Measurements from ENCODE around the gene CNIH4. TPM values are rescaled to one million over a fixed set of nuclear protein-coding genes. Genes with fewer than 3 reads are reported as not detected.
A peak's percentile ranks its signal among the peaks of the same experiment; 100 is the strongest.
"Not testable (repeated sequence)": the region's sequence is repeated elsewhere in the genome, so short reads cannot be mapped to it uniquely, and the experiment has no call there.

CNIH4 gene
- polyA plus RNA-seq, 1 experiment, result 53.7 TPM

DNA sequence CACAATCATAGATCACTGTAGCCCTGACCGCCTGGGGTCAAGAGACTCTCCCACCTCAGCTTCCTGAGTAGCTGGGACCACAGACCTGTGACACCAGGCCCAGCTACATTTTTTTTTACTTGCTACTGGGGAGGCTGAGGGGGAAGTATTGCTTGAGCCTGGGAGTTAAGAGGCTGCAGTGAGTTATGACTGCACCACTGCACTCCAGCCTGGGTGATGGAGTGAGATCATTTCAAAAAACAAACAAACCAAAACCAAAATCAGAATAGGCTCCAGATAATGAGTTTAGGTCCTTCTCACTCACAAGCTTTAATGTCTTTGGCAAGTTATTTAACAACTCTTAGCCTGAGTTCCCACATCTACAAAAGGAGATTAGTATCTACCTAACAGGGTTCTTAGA lies 55.1 kb downstream of the CNIH4 start:
- no peak overlapping the region for H3K4me3 ChIP-seq (ENCODE audit: low read depth, low read length)
- no peaks in the 10 kb centered on the region for H3K27me3 ChIP-seq (ENCODE audit: control insufficient read depth, insufficient read depth, low read length)
- CTCF ChIA-PET, result interaction anchor here (0.7 to 1.3 kb wide), 2 partner anchors 14 to 43 kb away, joined by 3 read pairs; no protein-coding TSS in a partner anchor
- no peak overlapping the region for H3K27ac ChIP-seq (ENCODE audit: low read depth, low read length)
- DNase-seq (ENCODE audit: low read depth, low spot score), result no peak
- POLR2A ChIA-PET, result no interaction called here
- H3K9me3 ChIP-seq (ENCODE audit: control insufficient read depth, insufficient read depth, low read length), result no peaks in the 10 kb centered on the region
- TF ChIP-seq, protein P1, sequence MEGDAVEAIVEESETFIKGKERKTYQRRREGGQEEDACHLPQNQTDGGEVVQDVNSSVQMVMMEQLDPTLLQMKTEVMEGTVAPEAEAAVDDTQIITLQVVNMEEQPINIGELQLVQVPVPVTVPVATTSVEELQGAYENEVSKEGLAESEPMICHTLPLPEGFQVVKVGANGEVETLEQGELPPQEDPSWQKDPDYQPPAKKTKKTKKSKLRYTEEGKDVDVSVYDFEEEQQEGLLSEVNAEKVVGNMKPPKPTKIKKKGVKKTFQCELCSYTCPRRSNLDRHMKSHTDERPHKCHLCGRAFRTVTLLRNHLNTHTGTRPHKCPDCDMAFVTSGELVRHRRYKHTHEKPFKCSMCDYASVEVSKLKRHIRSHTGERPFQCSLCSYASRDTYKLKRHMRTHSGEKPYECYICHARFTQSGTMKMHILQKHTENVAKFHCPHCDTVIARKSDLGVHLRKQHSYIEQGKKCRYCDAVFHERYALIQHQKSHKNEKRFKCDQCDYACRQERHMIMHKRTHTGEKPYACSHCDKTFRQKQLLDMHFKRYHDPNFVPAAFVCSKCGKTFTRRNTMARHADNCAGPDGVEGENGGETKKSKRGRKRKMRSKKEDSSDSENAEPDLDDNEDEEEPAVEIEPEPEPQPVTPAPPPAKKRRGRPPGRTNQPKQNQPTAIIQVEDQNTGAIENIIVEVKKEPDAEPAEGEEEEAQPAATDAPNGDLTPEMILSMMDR (IDR thresholded peaks at IDR 0.05; ENCODE audit: low read depth, low read length), result no peak

DNA sequence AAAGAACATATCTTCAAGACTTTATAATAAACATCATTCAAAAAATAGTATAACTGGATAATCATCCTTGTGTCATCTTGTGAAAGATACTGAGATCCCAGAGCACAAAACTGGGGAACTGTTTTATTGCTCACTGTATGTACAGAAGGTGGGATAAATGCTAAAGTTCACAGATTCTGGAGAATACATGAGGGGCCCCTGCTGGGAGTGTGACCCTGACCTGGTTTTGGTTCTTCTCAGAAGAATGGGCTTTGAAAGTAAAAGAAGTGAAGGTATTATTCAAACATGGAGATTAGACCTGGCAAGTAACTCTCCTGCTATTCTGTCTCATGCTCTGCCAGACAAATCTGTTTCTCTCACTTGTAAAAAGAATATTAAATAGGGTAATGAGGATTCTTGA lies 63.4 kb downstream of the CNIH4 start:
- DNase-seq (ENCODE audit: low read depth, low spot score), result no peak
- Histone ChIP-seq H3K27ac (ENCODE audit: low read depth, low read length) (no peak overlapping the region), H3K4me3 (ENCODE audit: low read depth, low read length) (no peak overlapping the region), H3K9me3 (ENCODE audit: control insufficient read depth, insufficient read depth, low read length) (no peaks in the 10 kb centered on the region), H3K27me3 (ENCODE audit: control insufficient read depth, insufficient read depth, low read length) (no peaks in the 10 kb centered on the region)
- TF ChIP-seq, protein P1 (IDR thresholded peaks at IDR 0.05; ENCODE audit: low read depth, low read length), result no peak
- CTCF ChIA-PET, result no interaction called here
- POLR2A ChIA-PET, result no interaction called here

DNA sequence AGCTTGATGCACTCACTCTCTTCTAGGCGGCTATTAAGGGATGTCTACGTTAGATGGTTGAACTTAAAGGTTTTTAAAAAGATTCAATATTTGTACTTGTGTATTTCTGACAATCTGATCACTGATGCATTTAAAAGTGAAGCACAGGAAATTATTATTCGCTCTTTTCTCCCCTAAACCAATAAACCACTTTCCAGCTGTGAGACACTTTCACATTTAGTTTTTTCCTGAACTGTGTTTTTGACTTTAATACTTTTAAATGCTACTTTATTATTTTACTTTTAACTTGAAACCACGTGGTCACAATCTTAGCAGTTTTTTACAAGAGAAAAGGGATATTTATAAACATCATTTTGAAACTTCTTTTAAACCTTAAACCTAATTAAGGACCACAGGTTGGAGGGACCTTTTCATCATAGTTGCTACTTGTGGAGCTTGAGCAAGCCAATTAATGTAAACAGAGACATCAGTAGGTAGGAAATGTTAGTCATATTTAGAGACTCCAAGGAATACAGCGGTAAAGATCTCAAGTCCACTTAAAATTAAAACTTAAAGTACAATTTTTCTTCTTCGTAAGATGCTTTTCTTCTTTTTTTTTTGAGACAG lies 68.7 kb downstream of the CNIH4 start:
- Histone ChIP-seq H3K27ac (ENCODE audit: low read depth, low read length) (no peak overlapping the region), H3K27me3 (ENCODE audit: control insufficient read depth, insufficient read depth, low read length) (no peaks in the 10 kb centered on the region), H3K9me3 (ENCODE audit: control insufficient read depth, insufficient read depth, low read length) (no peaks in the 10 kb centered on the region), H3K4me3 (ENCODE audit: low read depth, low read length) (no peak overlapping the region)
- ChIA-PET POLR2A (interaction anchor here (0.6 kb wide), 1 partner anchor 10 kb away, joined by 5 read pairs; no protein-coding TSS in a partner anchor), CTCF (interaction anchor here (0.6 to 1.5 kb wide), 4 partner anchors 13 to 470 kb away, joined by 3 to 10 read pairs (median 4); no protein-coding TSS in a partner anchor)
- no peak for DNase-seq (ENCODE audit: low read depth, low spot score)
- TF ChIP-seq, protein P1 (IDR thresholded peaks at IDR 0.05; ENCODE audit: low read depth, low read length), result no peak

DNA sequence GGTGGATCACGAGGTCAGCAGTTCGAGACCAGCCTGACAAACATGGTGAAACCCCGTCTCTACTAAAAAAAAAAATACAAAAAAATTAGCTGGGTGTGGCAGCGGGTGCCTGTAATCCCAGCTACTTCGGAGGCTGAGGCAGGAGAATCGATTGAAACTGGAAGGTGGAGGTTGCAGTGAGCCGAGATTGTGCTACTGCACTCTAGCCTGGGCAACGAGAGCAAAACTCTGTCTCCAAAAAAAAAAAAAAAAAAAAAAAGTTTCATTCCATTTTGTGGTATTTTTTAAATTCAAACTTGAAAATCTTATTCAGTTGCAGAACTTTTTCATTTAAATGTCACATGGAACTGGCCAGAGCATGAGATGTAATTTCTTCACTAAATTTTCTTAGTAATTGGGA lies 70.2 kb downstream of the CNIH4 start:
- ChIA-PET CTCF (interaction anchor here (0.8 to 1.4 kb wide), 4 partner anchors 14 to 87 kb away, joined by 3 to 5 read pairs (median 3); no protein-coding TSS in a partner anchor), POLR2A (interaction anchor here (0.6 kb wide), 1 partner anchor 62 kb away, joined by 4 read pairs; no protein-coding TSS in a partner anchor)
- not testable (repeated sequence) for H3K27ac ChIP-seq (ENCODE audit: low read depth, low read length); DNase-seq (ENCODE audit: low read depth, low spot score); H3K4me3 ChIP-seq (ENCODE audit: low read depth, low read length); H3K9me3 ChIP-seq (ENCODE audit: control insufficient read depth, insufficient read depth, low read length); H3K27me3 ChIP-seq (ENCODE audit: control insufficient read depth, insufficient read depth, low read length)

DNA sequence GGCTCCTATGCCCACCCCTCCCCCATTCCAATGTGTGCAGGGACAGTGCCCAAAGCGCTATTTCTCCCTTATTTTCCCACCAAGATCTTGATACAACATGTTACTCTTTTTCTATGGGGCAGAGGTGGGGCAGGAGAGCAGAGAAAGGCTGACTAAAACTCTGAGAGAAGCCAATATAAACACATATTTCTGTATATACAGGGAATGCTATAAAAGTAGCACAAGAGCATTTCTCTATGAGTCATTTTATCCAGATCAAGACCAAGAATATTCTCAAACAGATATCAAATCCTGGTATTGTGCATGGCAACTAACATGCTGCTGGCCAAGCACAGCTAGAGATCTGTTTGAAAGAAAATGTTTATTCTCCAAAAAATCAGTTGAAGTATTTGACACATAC lies 70.7 kb downstream of the CNIH4 start:
- TF ChIP-seq, protein P1 (IDR thresholded peaks at IDR 0.05; ENCODE audit: low read depth, low read length), result 0 out of 2 replicates have a peak, but pooled peaks have one; percentile 6
- DNase-seq (ENCODE audit: low read depth, low spot score), result no peak
- no peaks in the 10 kb centered on the region for H3K27me3 ChIP-seq (ENCODE audit: control insufficient read depth, insufficient read depth, low read length)
- no peak overlapping the region for H3K27ac ChIP-seq (ENCODE audit: low read depth, low read length)
- no peaks in the 10 kb centered on the region for H3K9me3 ChIP-seq (ENCODE audit: control insufficient read depth, insufficient read depth, low read length)
- ChIA-PET CTCF (interaction anchor here (0.8 to 1.4 kb wide), 3 partner anchors 30 to 1346 kb away, joined by 3 read pairs; no protein-coding TSS in a partner anchor), POLR2A (interaction anchor here (0.6 kb wide), 1 partner anchor 62 kb away, joined by 4 read pairs; no protein-coding TSS in a partner anchor)
- H3K4me3 ChIP-seq (ENCODE audit: low read depth, low read length), result no peak overlapping the region

DNA sequence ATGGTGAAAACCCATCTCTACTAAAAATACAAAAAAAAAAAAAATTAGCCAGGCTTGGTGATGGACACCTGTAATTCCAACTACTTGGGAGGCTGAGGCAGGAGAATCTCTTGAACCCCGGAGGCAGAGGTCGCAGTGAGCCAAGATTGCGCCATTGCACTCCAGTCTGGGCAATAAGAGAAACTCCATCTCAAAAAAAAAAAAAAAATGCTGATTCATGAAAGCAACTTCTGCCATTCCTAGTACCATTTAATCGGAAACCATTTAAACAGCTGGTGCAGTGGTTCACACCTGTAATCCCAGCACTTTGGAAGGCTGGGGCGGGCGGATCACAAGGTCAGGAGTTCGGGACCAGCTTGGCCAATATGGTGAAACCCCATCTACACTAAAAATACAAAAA lies 72.0 kb downstream of the CNIH4 start:
- H3K4me3 ChIP-seq (ENCODE audit: low read depth, low read length); DNase-seq (ENCODE audit: low read depth, low spot score); H3K9me3 ChIP-seq (ENCODE audit: control insufficient read depth, insufficient read depth, low read length); H3K27me3 ChIP-seq (ENCODE audit: control insufficient read depth, insufficient read depth, low read length); H3K27ac ChIP-seq (ENCODE audit: low read depth, low read length): not testable (repeated sequence)
- ChIA-PET CTCF (interaction anchor here (0.6 kb wide), 1 partner anchor 29 kb away, joined by 6 read pairs; no protein-coding TSS in a partner anchor), POLR2A (interaction anchor here (0.7 kb wide), 1 partner anchor 29 kb away, joined by 4 read pairs; no protein-coding TSS in a partner anchor)
